ENCODE measurements around the gene BCL6.

DNA sequence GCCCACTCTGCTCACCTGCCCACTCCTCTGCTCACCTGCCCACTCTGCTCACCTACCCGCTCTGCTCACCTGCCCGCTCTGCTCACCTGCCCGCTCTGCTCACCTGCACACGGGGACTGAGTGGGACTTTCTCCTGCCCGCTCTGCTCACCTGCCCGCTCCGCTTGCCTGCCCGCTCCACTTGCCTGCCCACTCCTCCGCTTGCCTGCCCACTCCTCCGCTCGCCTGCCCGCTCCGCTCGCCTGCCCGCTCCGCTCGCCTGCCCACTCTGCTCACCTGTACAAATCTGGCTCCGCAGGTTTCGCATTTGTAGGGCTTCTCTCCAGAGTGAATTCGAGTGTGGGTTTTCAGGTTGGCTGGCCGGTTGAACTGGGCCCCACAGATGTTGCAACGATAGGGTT is 20.0 kb downstream of the BCL6 start:
- TF ChIP-seq CTCF (IDR thresholded peaks at IDR 0.05; ENCODE audit: poor library complexity) (no peak), EZH2 (IDR thresholded peaks at IDR 0.05; ENCODE audit: borderline replicate concordance) (no peak), EZH2phosphoT487 (IDR thresholded peaks at IDR 0.05; ENCODE audit: low read depth, severe bottlenecking, unreplicated experiment) (no peak)

All from hepatocyte (in vitro differentiated cells).